ENCODE data around the gene SGMS2. TPM values are rescaled to one million over a fixed set of nuclear protein-coding genes. Genes with fewer than 3 reads are reported as not detected.

SGMS2 gene
- not detected for polyA plus RNA-seq (2012; ENCODE audit: insufficient read depth, insufficient read length, low read depth)

GRCh38 chr4:107824350-107825071, at the start of gene SGMS2:
Gene SGMS2 (plus strand): TSS chr4:107824932. CDS start chr4:107895554, 70,622 bp downstream.
- H3K4me3 ChIP-seq (ENCODE audit: low read depth, low read length), result peak within 1 kb of the TSS; percentile 45
- DNase-seq, result peak; percentile 58
- H3K4me1 ChIP-seq, result no peaks in the 10 kb centered on the region
- no peak for TF ChIP-seq CTCF (IDR thresholded peaks at IDR 0.05; ENCODE audit: low read depth, low read length)
- no peaks in the 10 kb centered on the region for H3K9me3 ChIP-seq
- no peaks in the 10 kb centered on the region for H3K36me3 ChIP-seq
- H3K27me3 ChIP-seq, result peaks cover 59% of the 10 kb centered on the region

- Histone ChIP-seq H3K27me3 (no peaks in the 10 kb centered on the region), H3K4me1 (no peaks in the 10 kb centered on the region), H3K4me3 (ENCODE audit: low read depth, low read length) (no peak overlapping the region), H3K9me3 (no peaks in the 10 kb centered on the region), H3K36me3 (no peaks in the 10 kb centered on the region)
- TF ChIP-seq CTCF (IDR thresholded peaks at IDR 0.05; ENCODE audit: low read depth, low read length), result no peak
- no peak for DNase-seq
Measured at GRCh38 chr4:107777890-107778289, 46.8 kb upstream of the SGMS2 start.

- H3K27me3 ChIP-seq, result no peaks in the 10 kb centered on the region
- no peaks in the 10 kb centered on the region for H3K9me3 ChIP-seq
- TF ChIP-seq CTCF (IDR thresholded peaks at IDR 0.05; ENCODE audit: low read depth, low read length), result no peak
- no peaks in the 10 kb centered on the region for H3K36me3 ChIP-seq
- no peak for DNase-seq
- no peaks in the 10 kb centered on the region for H3K4me1 ChIP-seq
- H3K4me3 ChIP-seq (ENCODE audit: low read depth, low read length), result no peak overlapping the region
Measured at GRCh38 chr4:107778784-107779530, 45.8 kb upstream of the SGMS2 start.

GRCh38 chr4:107780665-107781064, 44.1 kb upstream of the SGMS2 start:
- no peaks in the 10 kb centered on the region for H3K36me3 ChIP-seq
- H3K4me3 ChIP-seq (ENCODE audit: low read depth, low read length), result no peak overlapping the region
- no peaks in the 10 kb centered on the region for H3K4me1 ChIP-seq
- no peaks in the 10 kb centered on the region for H3K9me3 ChIP-seq
- no peak for DNase-seq
- no peak for TF ChIP-seq CTCF (IDR thresholded peaks at IDR 0.05; ENCODE audit: low read depth, low read length)
- no peaks in the 10 kb centered on the region for H3K27me3 ChIP-seq

GRCh38 chr4:107791902-107792301, 32.8 kb upstream of the SGMS2 start:
- H3K9me3 ChIP-seq, result no peaks in the 10 kb centered on the region
- H3K4me3 ChIP-seq (ENCODE audit: low read depth, low read length), result no peak overlapping the region
- DNase-seq, result no peak
- H3K36me3 ChIP-seq, result no peaks in the 10 kb centered on the region
- H3K27me3 ChIP-seq, result peaks cover 14% of the 10 kb centered on the region
- H3K4me1 ChIP-seq, result no peaks in the 10 kb centered on the region
- TF ChIP-seq CTCF (IDR thresholded peaks at IDR 0.05; ENCODE audit: low read depth, low read length), result no peak

GRCh38 chr4:107792711-107793110, 32.0 kb upstream of the SGMS2 start:
- H3K4me1 ChIP-seq, result no peaks in the 10 kb centered on the region
- H3K36me3 ChIP-seq, result no peaks in the 10 kb centered on the region
- no peaks in the 10 kb centered on the region for H3K9me3 ChIP-seq
- H3K4me3 ChIP-seq (ENCODE audit: low read depth, low read length), result no peak overlapping the region
- peaks cover 16% of the 10 kb centered on the region for H3K27me3 ChIP-seq
- DNase-seq, result no peak
- TF ChIP-seq CTCF (IDR thresholded peaks at IDR 0.05; ENCODE audit: low read depth, low read length), result no peak
